Neural cell (in vitro differentiated cells): ENCODE data around the gene LRMDA. TPM values are rescaled to one million over a fixed set of nuclear protein-coding genes. Genes with fewer than 3 reads are reported as not detected.

Experiments
- H2AFZ ChIP-seq: fragments of 200-600, 300-800 bp; sonication (generic), shearing (Covaris generic); 2 replicates; pipeline ENCODE4 v1.6.0; 2014; ENCODE audit warnings: low read depth, mild to moderate bottlenecking, antibody characterized with exemption, low read length, moderate library complexity
- H3F3A ChIP-seq: fragments of 200-600 bp; shearing (Covaris generic); 2 replicates; pipeline ENCODE4 v1.6.1; 2016; ENCODE audit warnings: mild to moderate bottlenecking, moderate library complexity, mixed read lengths, antibody characterized with exemption, low read length; ENCODE audit not compliant: insufficient read depth, poor library complexity, severe bottlenecking
- H3K27ac ChIP-seq: fragments of 200-600, 300-800 bp; sonication (generic), shearing (Covaris generic); 2 replicates; pipeline ENCODE4 v1.5.1; 2014; ENCODE audit warnings: mild to moderate bottlenecking, low read length, moderate library complexity
- H3K27me3 ChIP-seq: fragments of 300-800, 200-600 bp; sonication (generic), shearing (Covaris generic); 2 replicates; pipeline ENCODE4 v1.6.0; 2014; ENCODE audit warnings: mild to moderate bottlenecking, low read depth, low read length, moderate library complexity; ENCODE audit not compliant: insufficient read depth
- H3K36me3 ChIP-seq: fragments of 300-800, 200-600 bp; sonication (generic), shearing (Covaris generic); 2 replicates; pipeline ENCODE4 v1.5.1; 2014; ENCODE audit warnings: mild to moderate bottlenecking, antibody characterized with exemption, low read length, moderate library complexity; ENCODE audit not compliant: insufficient read depth
- H3K4me2 ChIP-seq: fragments of 300-800, 200-600 bp; sonication (generic), shearing (Covaris generic); 2 replicates; pipeline ENCODE4 v1.6.0; 2014; ENCODE audit warnings: mild to moderate bottlenecking, low read length
- H3K4me3 ChIP-seq: fragments of 300-800, 200-600 bp; sonication (generic), shearing (Covaris generic); 2 replicates; pipeline ENCODE4 v1.5.1; 2014; ENCODE audit warnings: mild to moderate bottlenecking, low read length, moderate library complexity
- H3K79me2 ChIP-seq: fragments of 200-600 bp; shearing (Covaris generic); replicated peaks from 2 replicates; pipeline ENCODE4 v1.6.0; 2014; ENCODE audit warnings: mild to moderate bottlenecking, low read length, moderate library complexity; ENCODE audit not compliant: insufficient read depth
- H3K9ac ChIP-seq: fragments of 300-800, 200-600 bp; sonication (generic), shearing (Covaris generic); 2 replicates; pipeline ENCODE4 v1.6.1; 2016; ENCODE audit warnings: mild to moderate bottlenecking, low read length, mixed read lengths
- H3K9me2 ChIP-seq: fragments of 200-600 bp; shearing (Covaris generic); 2 replicates; pipeline ENCODE4 v1.6.1; 2016; ENCODE audit warnings: mild to moderate bottlenecking, low read length, mixed read lengths; ENCODE audit not compliant: insufficient read depth
- H3K9me3 ChIP-seq: fragments of 200-600, 300-800 bp; sonication (generic), shearing (Covaris generic); 2 replicates; pipeline ENCODE4 v1.6.1; 2016; ENCODE audit warnings: mild to moderate bottlenecking, mixed run types, low read length, moderate library complexity, mixed read lengths
- H4K20me1 ChIP-seq: fragments of 200-600 bp; shearing (Covaris generic); 2 replicates; pipeline ENCODE4 v1.6.1; 2016; ENCODE audit warnings: mild to moderate bottlenecking, mixed run types; ENCODE audit not compliant: insufficient read depth
- CTCF ChIP-seq: fragments of 450-650 bp; IDR thresholded peaks from 2 replicates; pipeline ENCODE4 v1.5.1; 2014; ENCODE audit warnings: antibody characterized with exemption, mild to moderate bottlenecking, moderate library complexity; ENCODE audit not compliant: poor library complexity, severe bottlenecking
- EP300 ChIP-seq: fragments of 450-650 bp; conservative IDR thresholded peaks from 2 replicates; pipeline ENCODE4 v1.6.1; 2014; ENCODE audit warnings: antibody characterized with exemption, mild to moderate bottlenecking, moderate library complexity; ENCODE audit not compliant: poor library complexity, severe bottlenecking
- EZH2 ChIP-seq: fragments of 200-600, 300-800 bp; shearing (Covaris generic), sonication (generic); IDR thresholded peaks from 2 replicates; pipeline ENCODE4 v1.6.1; 2014; ENCODE audit warnings: antibody characterized with exemption, low read length, borderline replicate concordance, mild to moderate bottlenecking; ENCODE audit not compliant: insufficient read depth, poor library complexity, severe bottlenecking
- MXI1 ChIP-seq: fragments of 450-650 bp; conservative IDR thresholded peaks from 2 replicates; pipeline ENCODE4 v1.6.1; 2014; ENCODE audit warnings: antibody characterized with exemption, mild to moderate bottlenecking; ENCODE audit not compliant: poor library complexity, severe bottlenecking
- POLR2AphosphoS5 ChIP-seq: IDR thresholded peaks from 2 replicates; pipeline ENCODE4 v1.6.1; 2012
- RAD21 ChIP-seq: fragments of 450-650 bp; conservative IDR thresholded peaks from 2 replicates; pipeline ENCODE4 v1.6.1; 2014; ENCODE audit warnings: antibody characterized with exemption, mild to moderate bottlenecking, moderate library complexity
- REST ChIP-seq: IDR thresholded peaks from 2 replicates; pipeline ENCODE4 v1.6.1; 2012; ENCODE audit warnings: borderline replicate concordance
- SMC3 ChIP-seq: fragments of 450-650 bp; conservative IDR thresholded peaks from 2 replicates; pipeline ENCODE4 v1.6.1; 2014; ENCODE audit warnings: antibody characterized with exemption, mild to moderate bottlenecking, moderate library complexity; ENCODE audit not compliant: poor library complexity
- TAF1 ChIP-seq: IDR thresholded peaks from 2 replicates; pipeline ENCODE4 v1.6.1; 2012; ENCODE audit warnings: low read depth
- polyA plus RNA-seq: library from polyadenylated mRNA; depleted of rRNA; stranded (reverse); fragments of >200 nt; gene quantifications from 2 replicates; pipeline ENCODE4 v1.2.3, GENCODE V29; 2014

LRMDA gene
- polyA plus RNA-seq, 1 donor from 2014 or later = 5.6 TPM

- Histone ChIP-seq H3K9ac (no peak overlapping the region), H2AFZ (no peak overlapping the region), H3K9me2 (no peaks in the 10 kb centered on the region), H3K79me2 (no peaks in the 10 kb centered on the region), H3K27ac (no peak overlapping the region), H3K4me2 (no peak overlapping the region), H3K4me3 (no peak overlapping the region), H4K20me1 (no peaks in the 10 kb centered on the region), H3K27me3 (no peaks in the 10 kb centered on the region), H3F3A (no peaks in the 10 kb centered on the region), H3K9me3 (no peaks in the 10 kb centered on the region), H3K36me3 (no peaks in the 10 kb centered on the region)
- TF ChIP-seq SMC3 = no peak
- TF ChIP-seq MXI1 = no peak
- no peak for TF ChIP-seq CTCF
- TF ChIP-seq RAD21 = no peak
- TF ChIP-seq POLR2AphosphoS5 = no peak
- no peak for TF ChIP-seq TAF1
- TF ChIP-seq EZH2 = no peak
- TF ChIP-seq REST = no peak
- TF ChIP-seq EP300 = no peak
Observed at GRCh38 chr10:75878586-75878985, 447.2 kb downstream of the LRMDA start.

GRCh38 chr10:75880031-75880775 is 448.8 kb downstream of the LRMDA start:
- Histone ChIP-seq H4K20me1 (no peaks in the 10 kb centered on the region), H3F3A (peaks cover 3% of the 10 kb centered on the region), H3K27me3 (no peaks in the 10 kb centered on the region), H3K4me3 (no peak overlapping the region), H3K9me2 (no peaks in the 10 kb centered on the region), H3K27ac (no peak overlapping the region), H3K36me3 (no peaks in the 10 kb centered on the region), H3K79me2 (no peaks in the 10 kb centered on the region), H3K4me2 (no peak overlapping the region), H3K9ac (no peak overlapping the region), H2AFZ (no peak overlapping the region), H3K9me3 (no peaks in the 10 kb centered on the region)
- TF ChIP-seq MXI1 = no peak
- TF ChIP-seq RAD21 = no peak
- no peak for TF ChIP-seq EZH2
- no peak for TF ChIP-seq REST
- TF ChIP-seq SMC3 = no peak
- TF ChIP-seq TAF1 = no peak
- TF ChIP-seq POLR2AphosphoS5 = no peak
- TF ChIP-seq EP300 = no peak
